ENCODE measurements around the gene RNASEH2A. TPM values are rescaled to one million over a fixed set of nuclear protein-coding genes. Genes with fewer than 3 reads are reported as not detected.
"Not testable (repeated sequence)": the region's sequence is repeated elsewhere in the genome, so short reads cannot be mapped to it uniquely, and the experiment has no call there.

RNASEH2A gene
- total RNA-seq, 1 donor from 2014 or later: 3.4 TPM

- peak overlapping the region; percentile 95 to 96 for H3K27ac ChIP-seq
- TF ChIP-seq CTCF (IDR thresholded peaks at IDR 0.05): no peak
- intact Hi-C loops (cut with DNase I): loop anchor here (5.0 to 10.0 kb wide), 3 partner anchors 153 to 1210 kb away; partner anchors contain the start of genes RAD23A and RFX1
- H3K4me3 ChIP-seq: peak overlapping the region; percentile 83 to 90
- H3K4me1 ChIP-seq: peaks cover 5 to 6% of the 10 kb centered on the region in 2 donors
- H3K27me3 ChIP-seq: no peaks in the 10 kb centered on the region
- no peaks in the 10 kb centered on the region for H3K9me3 ChIP-seq
- no peak for DNase-seq (ENCODE audit: low spot score in 2 of 2)
- H3K36me3 ChIP-seq: peaks cover 5 to 8% of the 10 kb centered on the region in 2 donors
These were observed 12.0 kb upstream of the RNASEH2A start for GRCh38 chr19:12794196-12794941.

- DNase-seq (ENCODE audit: low spot score in 2 of 2): peak in 1 of 2 donors; percentile 78
- peaks cover 5 to 14% of the 10 kb centered on the region in 2 donors for H3K36me3 ChIP-seq
- peak overlapping the region in 1 of 2 donors; percentile 90 for H3K4me3 ChIP-seq
- no peaks in the 10 kb centered on the region for H3K27me3 ChIP-seq
- no peaks in the 10 kb centered on the region for H3K9me3 ChIP-seq
- TF ChIP-seq CTCF (IDR thresholded peaks at IDR 0.05): no peak
- intact Hi-C loops (cut with DNase I): loop anchor here (5.0 to 10.0 kb wide), 3 partner anchors 152 to 1210 kb away; partner anchors contain the start of genes RAD23A and RFX1
- H3K27ac ChIP-seq: peak overlapping the region; percentile 95 to 96
- H3K4me1 ChIP-seq: peaks cover 4 to 6% of the 10 kb centered on the region in 2 donors
These were observed 11.4 kb upstream of the RNASEH2A start for GRCh38 chr19:12794971-12795381.

- peak overlapping the region; percentile 41 to 65 for H3K27ac ChIP-seq
- no peaks in the 10 kb centered on the region for H3K9me3 ChIP-seq
- peak; percentile 93 to 97 (median 94) for TF ChIP-seq CTCF (IDR thresholded peaks at IDR 0.05)
- DNase-seq (ENCODE audit: low spot score in 2 of 2): peak in 1 of 2 donors; percentile 86
- no peak overlapping the region for H3K4me3 ChIP-seq
- peaks cover 10% of the 10 kb centered on the region in 2 donors for H3K4me1 ChIP-seq
- no peaks in the 10 kb centered on the region for H3K27me3 ChIP-seq
- intact Hi-C loops (cut with DNase I): loop anchor here (1.0 to 10.0 kb wide), 2 partner anchors 19 to 1208 kb away; partner anchors contain the start of gene RFX1
- H3K36me3 ChIP-seq: peaks cover 5 to 15% of the 10 kb centered on the region in 2 donors
These were observed 10.0 kb upstream of the RNASEH2A start for GRCh38 chr19:12796146-12797071.

- H3K9me3 ChIP-seq: no peaks in the 10 kb centered on the region
- H3K27ac ChIP-seq: peak overlapping the region in 1 of 2 donors; percentile 65
- peaks cover 10 to 13% of the 10 kb centered on the region in 2 donors for H3K4me1 ChIP-seq
- no peaks in the 10 kb centered on the region for H3K27me3 ChIP-seq
- no peak overlapping the region for H3K4me3 ChIP-seq
- peaks cover 2 to 15% of the 10 kb centered on the region in 2 donors for H3K36me3 ChIP-seq
- intact Hi-C loops (cut with DNase I): loop anchor here (10.0 kb wide), 1 partner anchor 1208 kb away; the partner anchor contains the start of gene RFX1
- no peak for TF ChIP-seq CTCF (IDR thresholded peaks at IDR 0.05)
- peak in 1 of 2 donors; percentile 61 for DNase-seq (ENCODE audit: low spot score in 2 of 2)
These were observed 9.2 kb upstream of the RNASEH2A start for GRCh38 chr19:12797141-12797587.

GRCh38 chr19:12797607-12798006 lies 8.8 kb upstream of the RNASEH2A start:
- Histone ChIP-seq H3K4me1 (peaks cover 10 to 13% of the 10 kb centered on the region in 2 donors), H3K36me3 (peaks cover 0 to 11% of the 10 kb centered on the region in 2 donors)
- not testable (repeated sequence) for H3K4me3 ChIP-seq, H3K9me3 ChIP-seq, H3K27ac ChIP-seq, H3K27me3 ChIP-seq
- intact Hi-C loops (cut with DNase I): loop anchor here (10.0 kb wide), 1 partner anchor 1207 kb away; the partner anchor contains the start of gene RFX1
- DNase-seq (ENCODE audit: low spot score in 2 of 2): peak in 1 of 2 donors; percentile 63
